HepG2 (cell line): Measurements from ENCODE around the gene ATG16L2. TPM values are rescaled to one million over a fixed set of nuclear protein-coding genes. Genes with fewer than 3 reads are reported as not detected.
A peak's percentile ranks its signal among the peaks of the same experiment; 100 is the strongest.

Source experiments
- CEBPG ChIP-seq: IDR thresholded peaks from 2 replicates; pipeline ENCODE4 v1.6.1; 2016
- ELF1 ChIP-seq: sonication (generic); formaldehyde crosslinking; IDR thresholded peaks from 2 replicates; pipeline ENCODE4 v1.4.0; 2020; ENCODE audit warnings: missing genetic modification reagents
- FOSL1 ChIP-seq: sonication (generic); formaldehyde crosslinking; IDR thresholded peaks from 2 replicates; pipeline ENCODE4 v1.9.0; 2021; ENCODE audit warnings: missing genetic modification reagents, borderline replicate concordance
- GLI4 ChIP-seq: sonication (generic); formaldehyde crosslinking; IDR thresholded peaks from 2 replicates; pipeline ENCODE4 v1.5.1; 2020; ENCODE audit warnings: missing genetic modification reagents, mild to moderate bottlenecking, moderate library complexity, borderline replicate concordance
- GTF3A ChIP-seq: sonication (generic); formaldehyde crosslinking; conservative IDR thresholded peaks from 2 replicates; pipeline ENCODE4 v1.4.0; 2020; ENCODE audit warnings: mild to moderate bottlenecking, missing genetic modification reagents
- KLF13 ChIP-seq: sonication (generic); formaldehyde crosslinking; IDR thresholded peaks from 2 replicates; pipeline ENCODE4 v1.4.0; 2020; ENCODE audit warnings: mild to moderate bottlenecking, missing genetic modification reagents
- LCORL ChIP-seq, 2 experiments: fragments of 450-650 bp in 1 of 2; sonication (generic) in 1 of 2; formaldehyde crosslinking in 1 of 2; IDR thresholded peaks; 2 replicates each; pipeline versions ENCODE4 v1.5.0 to v1.6.1; 2017 to 2020; ENCODE audit warnings: antibody characterized with exemption in 1 of 2, missing genetic modification reagents in 1 of 2
- MED1 ChIP-seq: sonication (generic); formaldehyde crosslinking; IDR thresholded peaks from 2 replicates; pipeline ENCODE4 v1.4.0; 2020; ENCODE audit warnings: missing genetic modification reagents
- MYC ChIP-seq: sonication (generic); formaldehyde crosslinking; IDR thresholded peaks from 2 replicates; pipeline ENCODE4 v1.9.0; 2021; ENCODE audit warnings: missing genetic modification reagents, borderline replicate concordance
- MYPOP ChIP-seq: sonication (generic); formaldehyde crosslinking; IDR thresholded peaks from 2 replicates; pipeline ENCODE4 v1.8.1; 2023; ENCODE audit warnings: mild to moderate bottlenecking, moderate library complexity, missing genetic modification reagents
- NFIC ChIP-seq: IDR thresholded peaks from 2 replicates; pipeline ENCODE4 v1.6.1; 2012; ENCODE audit warnings: mild to moderate bottlenecking, low read length, inconsistent platforms
- RAD21 ChIP-seq: fragments of 450-650 bp; formaldehyde crosslinking; IDR thresholded peaks from 2 replicates; pipeline ENCODE4 v1.5.0; 2020; ENCODE audit warnings: mild to moderate bottlenecking
- ZBTB1 ChIP-seq: sonication (generic); formaldehyde crosslinking; IDR thresholded peaks from 2 replicates; pipeline ENCODE4 v1.4.0; 2020; ENCODE audit warnings: missing genetic modification reagents, borderline replicate concordance
- ZBTB34 ChIP-seq: sonication (generic); formaldehyde crosslinking; IDR thresholded peaks from 2 replicates; pipeline ENCODE4 v1.8.0; 2022; ENCODE audit warnings: mild to moderate bottlenecking, missing genetic modification reagents
- ZBTB40 ChIP-seq, 2 experiments: fragments of 450-650 bp in 1 of 2; sonication (generic) in 1 of 2; formaldehyde crosslinking in 1 of 2; IDR thresholded peaks; 2 replicates each; pipeline versions ENCODE4 v1.6.1 to v1.8.0; 2016 to 2022; ENCODE audit warnings: antibody characterized with exemption in 1 of 2, mild to moderate bottlenecking in 1 of 2, missing genetic modification reagents in 1 of 2
- polyA plus RNA-seq, 8 experiments: library from polyadenylated mRNA; depleted of rRNA in 3 of 8; stranded (reverse) in 7 of 8; unstranded in 1 of 8; fragments of >200 nt; fragmentation: Illumina TruSeq in 4 of 8; extraction: Trizol in 4 of 8; gene quantifications; 2 replicates each; pipeline versions ENCODE4 v1.2.1 to v1.2.3, GENCODE V29; 2011 to 2016; ENCODE audit warnings: low read depth in 4 of 8, missing spikeins in 1 of 8, mixed read lengths in 1 of 8; ENCODE audit not compliant: insufficient read depth in 1 of 8
- total RNA-seq, 5 experiments: library from RNA; depleted of rRNA; stranded (reverse); fragments of >200 nt; fragmentation: Illumina TruSeq; extraction: Trizol; gene quantifications; 2 replicates each; pipeline ENCODE4 v1.2.3, GENCODE V29; 2016; ENCODE audit warnings: low read depth in 1 of 5
- TF ChIP-seq, protein P1 (sequence below): sonication (generic); formaldehyde crosslinking; IDR thresholded peaks from 2 replicates; pipeline ENCODE4 v1.5.0; 2020; ENCODE audit warnings: missing genetic modification reagents, mild to moderate bottlenecking, borderline replicate concordance

Gene ATG16L2
- total and polyA plus RNA-seq, 2 of the 13 experiments (the other 11 are each of a cell fraction or from before 2014, with no cell fraction given), result 6.2 to 14.8 TPM

GRCh38 chr11:72793425-72794367, 20.5 kb upstream of the ATG16L2 start, which contains the start of gene STARD10 (continued):
- no peak for TF ChIP-seq ZBTB40 (IDR thresholded peaks at IDR 0.05)
- no peak for TF ChIP-seq ZBTB40 (CRISPR knock-in tag; IDR thresholded peaks at IDR 0.05)
- no peak for TF ChIP-seq NFIC
- TF ChIP-seq CEBPG, result peak; percentile 51
- no peak; the same call in 1 of the 2 replicates for TF ChIP-seq MYPOP
- TF ChIP-seq FOSL1 (CRISPR knock-in tag), result no peak
- TF ChIP-seq GTF3A, result no peak
- TF ChIP-seq, protein P1, sequence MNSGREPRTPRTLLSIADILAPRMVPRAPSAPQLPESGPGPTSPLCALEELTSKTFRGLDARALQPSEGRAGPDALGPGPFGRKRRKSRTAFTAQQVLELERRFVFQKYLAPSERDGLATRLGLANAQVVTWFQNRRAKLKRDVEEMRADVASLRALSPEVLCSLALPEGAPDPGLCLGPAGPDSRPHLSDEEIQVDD (CRISPR knock-in tag), result no peak
- no peak for TF ChIP-seq LCORL (IDR thresholded peaks at IDR 0.05)
- TF ChIP-seq LCORL (CRISPR knock-in tag; IDR thresholded peaks at IDR 0.05), result peak; percentile 57; the same call in 1 of the 2 replicates
- TF ChIP-seq ZBTB34 (CRISPR knock-in tag), result no peak
- TF ChIP-seq GLI4, result peak; percentile 88; the same call in 1 of the 2 replicates
- TF ChIP-seq MED1, result no peak; the same call in 1 of the 2 replicates
- TF ChIP-seq ELF1 (CRISPR knock-in tag), result peak; percentile 53
- no peak for TF ChIP-seq ZBTB1
- TF ChIP-seq RAD21 (CRISPR knock-in tag), result peak; percentile 93
- peak; percentile 33; the same call in 1 of the 2 replicates for TF ChIP-seq KLF13
- TF ChIP-seq MYC (CRISPR knock-in tag), result peak; percentile 68; the same call in 1 of the 2 replicates
